CD4-positive, alpha-beta T cell treated with Interleukin-21 for 1 hour (primary cell): ENCODE measurements around the gene ATAD2B.
"Not testable (repeated sequence)": the region's sequence is repeated elsewhere in the genome, so short reads cannot be mapped to it uniquely, and the experiment has no call there.

Experiments used
- DNase-seq: peaks from one replicate; pipeline ENCODE4 v3.0.0-alpha.2; 2020

ATAD2B gene

DNA sequence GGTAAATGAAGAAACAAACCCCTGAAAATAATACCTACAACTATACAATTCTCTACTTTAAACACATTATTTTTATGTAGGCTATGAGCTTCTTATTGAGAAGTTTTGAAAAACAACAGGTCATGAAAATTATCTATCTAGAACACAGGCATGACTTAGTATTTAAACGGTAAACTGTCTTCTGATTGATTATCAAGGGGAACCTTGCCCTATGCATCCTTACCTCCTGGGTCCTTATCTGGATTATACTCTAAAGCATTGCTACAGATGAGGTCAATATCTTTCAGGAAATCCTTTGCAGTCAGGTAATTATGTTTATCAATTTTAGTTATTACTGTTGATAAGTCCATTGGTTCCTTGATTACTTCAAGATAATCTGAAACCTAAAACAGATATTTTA, 144.3 kb downstream of the ATAD2B start:
- DNase-seq: no peak

DNA sequence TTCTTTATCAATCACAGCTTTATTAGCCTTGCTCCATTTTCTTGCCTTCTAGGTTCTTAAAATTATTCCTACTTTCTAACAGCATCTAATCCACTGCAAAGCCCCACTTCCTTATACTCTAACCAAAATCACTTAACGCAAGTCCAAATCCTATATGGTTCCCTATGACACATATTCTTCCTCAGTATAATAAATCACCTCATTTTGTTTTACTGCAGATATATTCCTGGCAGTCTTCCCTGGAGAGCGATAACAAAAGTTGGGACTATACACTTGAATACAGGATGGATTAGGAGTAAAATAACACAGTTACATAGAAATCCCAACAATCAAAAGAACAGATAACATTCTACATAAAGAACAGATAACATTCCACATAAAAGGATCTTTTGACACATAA, 144.8 kb downstream of the ATAD2B start:
- DNase-seq: no peak

DNA sequence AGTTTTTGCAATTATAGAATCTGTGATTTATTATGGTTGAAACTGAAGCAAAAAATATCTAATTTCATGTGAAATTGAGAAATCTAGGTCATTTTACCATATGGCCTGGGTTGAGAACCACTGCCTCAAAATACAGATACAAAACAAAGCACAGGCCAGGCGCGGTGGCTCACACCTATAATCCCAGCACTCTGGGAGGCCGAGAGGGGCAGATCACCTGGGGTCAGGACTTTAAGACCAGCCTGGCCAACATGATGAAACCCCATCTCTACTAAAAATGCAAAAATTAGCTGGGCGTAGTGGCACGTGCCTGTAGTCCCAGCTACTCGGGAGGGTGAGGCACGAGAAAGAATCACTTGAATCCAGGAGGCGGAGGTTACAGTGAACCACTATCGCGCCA, 146.5 kb downstream of the ATAD2B start:
- not testable (repeated sequence) for DNase-seq

DNA sequence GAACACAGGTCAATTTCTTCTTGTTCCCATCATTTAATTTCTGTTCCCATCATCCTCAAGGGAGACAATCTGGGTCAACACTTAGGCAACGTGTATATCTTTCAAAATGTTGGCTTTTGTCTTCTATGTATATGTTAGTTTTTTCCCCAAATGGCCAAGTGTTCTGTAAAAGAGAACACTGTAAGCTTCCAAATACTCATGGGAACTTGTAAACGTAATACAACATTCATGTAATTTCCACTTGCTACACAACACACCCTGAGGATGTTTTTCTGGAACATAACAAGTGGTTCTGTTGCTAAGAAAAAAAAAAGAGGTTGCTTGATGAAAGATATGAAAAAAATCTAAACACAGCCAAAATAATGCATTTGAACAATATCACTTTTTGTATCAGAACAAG, 149.1 kb downstream of the ATAD2B start:
- DNase-seq: no peak

DNA sequence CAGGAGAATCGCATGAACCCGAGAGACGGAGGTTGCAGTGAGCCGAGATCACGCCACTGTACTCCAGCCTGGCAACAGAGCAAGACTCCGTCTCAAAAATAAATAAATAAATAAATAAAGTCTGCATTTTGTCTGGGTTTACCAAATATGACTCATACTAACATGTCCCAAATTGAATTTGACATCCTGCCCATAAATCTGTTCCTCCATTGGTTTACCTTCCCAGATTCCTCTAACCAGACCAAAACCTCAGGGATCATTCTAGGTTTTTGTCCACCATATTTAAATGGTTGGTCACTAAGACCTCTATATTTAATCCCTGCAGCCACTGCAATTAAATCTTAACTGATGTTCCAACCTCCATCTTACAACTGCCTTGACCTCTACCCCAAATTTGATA, 150.9 kb downstream of the ATAD2B start:
- no peak for DNase-seq

DNA sequence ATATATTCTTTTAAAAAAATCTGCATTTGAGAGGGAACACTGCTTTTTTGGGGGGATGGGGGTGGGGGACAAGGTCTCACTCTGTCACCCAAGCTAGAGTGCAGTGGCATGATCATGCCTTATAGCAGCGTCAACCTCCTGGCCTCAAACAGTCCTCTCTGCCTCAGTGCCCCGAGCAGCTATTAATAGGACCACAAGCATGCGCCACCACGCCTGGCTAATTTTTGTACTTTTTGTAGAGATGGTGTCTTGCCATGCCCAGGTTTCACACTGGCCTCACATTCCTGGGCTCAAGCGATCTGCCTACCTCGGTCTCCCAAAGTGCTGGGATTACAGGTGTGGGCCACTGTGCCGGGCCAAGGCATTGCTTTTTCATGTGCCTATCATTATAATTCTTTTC, 154.2 kb downstream of the ATAD2B start:
- DNase-seq: no peak

DNA sequence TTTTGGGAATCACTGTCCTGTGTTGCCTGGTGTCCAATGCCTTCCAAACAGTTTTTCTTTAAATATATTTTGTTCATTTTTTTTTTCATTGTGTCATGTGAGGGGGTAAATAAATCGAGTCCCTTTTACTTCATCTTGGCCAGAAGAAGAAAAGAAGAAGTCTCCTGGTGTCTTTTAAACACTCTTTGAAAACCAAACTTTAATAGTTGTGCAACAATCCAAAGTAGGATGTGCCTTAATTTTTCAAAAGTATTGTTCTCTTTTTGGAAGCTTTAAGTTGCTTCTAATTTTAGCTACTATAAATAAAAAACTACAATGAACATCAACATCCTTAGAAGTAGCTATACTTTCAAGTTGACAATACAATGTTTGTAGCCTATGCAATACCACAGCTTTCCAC, 154.9 kb downstream of the ATAD2B start:
- DNase-seq: no peak

DNA sequence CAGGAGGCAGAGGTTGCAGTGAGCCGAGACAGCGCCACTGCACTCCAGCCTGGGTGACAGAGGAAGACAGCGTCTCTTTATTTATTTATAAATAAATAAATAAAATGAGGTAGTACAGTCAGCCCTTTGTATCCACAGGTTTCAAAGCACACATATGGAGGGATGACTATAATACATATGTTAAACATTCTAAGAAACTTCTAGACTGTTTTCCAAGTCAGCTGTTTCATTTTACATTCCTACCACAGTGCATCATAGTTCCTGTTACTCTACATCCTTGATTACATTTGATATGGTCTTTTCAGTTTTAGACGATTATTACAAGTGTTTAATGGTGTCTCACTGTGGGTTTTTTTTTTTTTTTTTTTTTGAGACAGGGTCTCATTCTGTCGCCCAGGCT, 157.6 kb downstream of the ATAD2B start:
- DNase-seq: no peak

DNA sequence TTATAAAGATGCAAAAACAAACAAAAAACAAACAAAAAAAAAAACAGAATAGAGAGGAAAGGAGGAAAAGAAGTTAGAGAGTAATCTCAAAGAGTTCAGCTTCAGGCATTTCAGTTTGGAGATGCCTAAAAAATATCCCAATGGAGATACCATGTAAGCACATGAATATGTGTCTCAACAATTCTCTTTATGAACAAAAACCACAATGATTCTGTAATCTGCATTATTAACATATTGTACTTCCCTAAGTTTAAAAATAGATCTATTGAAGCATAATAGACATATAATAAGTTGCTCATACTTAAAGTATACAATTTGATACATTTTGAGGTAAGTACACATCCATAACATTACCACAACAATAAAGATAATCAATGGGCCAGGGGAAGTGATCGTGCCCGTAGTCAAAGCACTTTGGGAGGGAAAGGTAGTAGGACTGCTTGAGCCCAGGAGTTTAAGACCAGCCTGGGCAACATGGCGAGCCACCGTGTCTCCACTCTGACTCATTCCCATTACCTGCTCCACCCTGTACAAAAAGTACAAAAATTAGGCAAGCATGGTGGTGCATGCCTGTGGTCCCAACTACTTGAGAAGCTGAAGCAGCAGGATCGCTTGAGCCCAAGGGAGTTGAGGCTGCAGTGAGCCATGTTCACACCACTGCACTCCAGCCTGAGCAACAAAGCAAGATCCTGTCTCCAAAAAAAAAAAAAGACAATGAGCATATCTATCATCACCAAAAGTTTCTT, 158.9 kb downstream of the ATAD2B start:
- DNase-seq: no peak

DNA sequence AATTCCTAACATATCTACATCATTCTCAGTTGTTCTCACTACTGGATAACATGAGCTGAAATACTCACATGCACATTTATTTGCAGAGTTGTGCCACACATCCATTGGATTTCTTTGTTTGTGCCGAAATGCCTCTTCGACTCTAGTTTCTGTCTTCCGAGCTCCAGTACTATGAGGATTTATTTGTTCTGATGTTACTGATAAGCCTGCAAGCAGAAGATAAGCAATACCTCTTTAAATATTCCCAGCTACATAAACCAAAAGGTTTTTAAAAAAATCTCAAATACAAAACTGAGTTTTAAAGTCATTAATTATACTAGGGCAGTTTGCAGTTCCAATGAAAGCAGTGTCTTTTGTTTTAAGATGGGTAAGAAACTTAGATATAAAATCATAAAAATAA, 164.8 kb downstream of the ATAD2B start:
- no peak for DNase-seq

DNA sequence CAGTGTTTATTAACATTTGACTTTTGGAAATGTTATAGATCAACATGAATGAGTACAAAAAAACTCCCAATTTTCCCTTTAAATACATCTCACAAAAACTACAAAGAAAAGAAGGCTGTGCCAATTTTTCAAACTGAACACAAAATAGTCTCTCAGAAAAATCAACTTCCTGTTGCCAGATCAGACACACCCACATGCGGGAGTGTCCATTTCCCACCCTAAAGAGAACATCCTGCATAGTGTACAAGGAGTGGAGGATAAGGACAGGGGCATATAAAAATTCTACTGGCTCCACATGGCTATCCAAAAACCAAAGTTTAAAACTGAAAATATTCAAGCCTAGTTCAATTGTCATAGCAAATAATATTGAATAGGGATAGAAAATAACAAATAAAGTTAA, 165.3 kb downstream of the ATAD2B start:
- peak; percentile 1 for DNase-seq

DNA sequence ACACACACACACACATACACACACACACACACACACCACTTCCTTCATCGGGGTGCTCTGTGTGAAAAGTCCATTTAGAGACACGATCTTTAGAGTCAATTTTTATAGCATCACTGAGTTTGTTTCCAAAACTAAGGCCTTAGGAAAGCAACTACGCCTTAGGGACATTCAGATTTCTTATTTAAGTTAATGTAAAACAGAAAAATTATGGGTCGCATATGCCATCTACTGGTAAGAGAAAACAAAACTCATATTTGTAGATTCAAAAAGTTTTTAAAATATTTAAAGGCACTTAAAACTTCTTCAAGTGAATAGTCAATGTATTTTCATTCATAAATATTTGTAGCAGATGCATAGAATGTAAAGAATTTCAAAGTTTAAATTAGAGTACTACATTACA, 166.2 kb downstream of the ATAD2B start:
- DNase-seq: no peak

DNA sequence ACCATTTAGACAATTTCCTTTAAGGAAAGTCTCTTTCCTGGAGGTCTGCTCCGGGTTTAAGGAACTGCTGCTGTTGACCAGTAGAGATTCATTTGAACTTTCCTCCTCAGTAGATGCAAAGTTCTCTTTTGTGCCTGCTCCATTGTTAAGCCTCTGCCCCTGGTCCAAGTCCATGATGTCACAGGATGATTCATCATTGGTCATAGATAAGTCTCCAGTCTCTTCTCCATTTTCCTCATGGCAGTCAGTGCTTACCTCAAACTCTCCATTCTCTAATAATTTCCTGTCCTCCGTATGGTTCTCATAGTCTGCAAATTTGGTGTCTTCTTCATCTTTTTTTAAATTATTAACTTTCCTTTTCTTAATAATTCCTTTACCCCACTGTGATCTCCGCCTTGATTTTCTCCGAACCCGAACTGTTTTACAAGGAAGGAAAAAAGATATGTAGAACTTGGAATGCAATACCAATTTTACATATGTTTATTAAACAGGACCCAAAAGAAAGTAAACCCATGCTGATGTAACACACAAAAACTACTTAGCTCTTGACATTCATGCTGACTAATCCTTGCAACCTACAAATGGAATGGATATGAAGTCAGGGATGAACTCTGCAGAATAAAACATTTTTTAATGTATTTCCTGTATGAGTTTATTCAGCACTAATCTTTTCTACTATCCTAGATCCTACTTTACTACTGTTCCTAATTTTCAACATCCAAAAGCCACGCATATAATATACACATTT, 169.1 kb downstream of the ATAD2B start:
- DNase-seq: no peak

DNA sequence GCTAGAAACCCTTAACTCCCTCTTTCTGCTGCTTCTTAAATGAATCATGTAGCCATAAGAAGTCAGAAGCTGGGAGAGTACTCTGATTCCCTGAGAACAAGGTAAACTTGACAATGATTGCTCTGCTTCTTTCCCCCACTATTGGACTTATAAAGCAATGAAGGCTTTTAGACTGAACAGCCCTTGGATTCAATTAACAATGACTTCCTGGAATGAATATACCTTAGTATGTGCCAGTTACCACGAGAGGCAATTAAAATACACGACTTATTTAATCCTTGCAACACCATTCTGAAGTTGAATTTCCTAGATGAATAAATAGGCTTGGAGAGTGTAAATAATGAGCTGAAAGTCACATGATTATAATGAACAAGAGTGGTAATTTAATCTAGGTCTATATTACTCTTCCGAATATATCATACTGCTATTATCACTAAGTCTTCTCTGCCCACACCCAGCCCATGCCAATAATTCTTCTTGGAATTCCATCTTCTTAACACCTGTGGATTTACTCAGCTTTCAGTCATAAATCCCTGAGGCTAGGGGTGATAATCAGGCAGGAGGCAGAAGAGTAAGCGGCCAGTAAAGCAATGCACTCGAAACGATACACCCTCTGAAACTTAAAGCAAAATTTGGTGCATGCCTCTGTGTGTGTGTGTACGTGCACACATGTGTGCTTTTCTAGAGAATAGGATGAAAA, 170.2 kb downstream of the ATAD2B start:
- DNase-seq: no peak

DNA sequence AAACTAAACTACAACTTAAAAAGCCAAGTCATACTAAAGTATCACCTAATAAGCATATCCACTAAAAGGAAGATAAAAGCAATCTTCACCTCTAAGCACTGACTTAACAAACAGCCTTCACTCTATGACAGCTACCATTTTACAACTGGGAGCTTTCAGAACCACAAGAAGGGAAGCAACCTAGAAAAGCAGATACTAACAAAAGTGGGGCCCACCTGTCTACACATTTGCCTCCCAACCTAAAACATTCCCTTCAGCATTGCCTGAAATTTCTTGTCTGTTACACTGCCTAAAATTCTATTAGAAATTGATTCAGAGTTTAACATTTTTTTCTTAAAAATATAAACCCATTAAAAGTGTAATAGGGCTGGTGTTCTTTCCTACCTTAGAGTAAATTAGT, 172.0 kb downstream of the ATAD2B start:
- no peak for DNase-seq

DNA sequence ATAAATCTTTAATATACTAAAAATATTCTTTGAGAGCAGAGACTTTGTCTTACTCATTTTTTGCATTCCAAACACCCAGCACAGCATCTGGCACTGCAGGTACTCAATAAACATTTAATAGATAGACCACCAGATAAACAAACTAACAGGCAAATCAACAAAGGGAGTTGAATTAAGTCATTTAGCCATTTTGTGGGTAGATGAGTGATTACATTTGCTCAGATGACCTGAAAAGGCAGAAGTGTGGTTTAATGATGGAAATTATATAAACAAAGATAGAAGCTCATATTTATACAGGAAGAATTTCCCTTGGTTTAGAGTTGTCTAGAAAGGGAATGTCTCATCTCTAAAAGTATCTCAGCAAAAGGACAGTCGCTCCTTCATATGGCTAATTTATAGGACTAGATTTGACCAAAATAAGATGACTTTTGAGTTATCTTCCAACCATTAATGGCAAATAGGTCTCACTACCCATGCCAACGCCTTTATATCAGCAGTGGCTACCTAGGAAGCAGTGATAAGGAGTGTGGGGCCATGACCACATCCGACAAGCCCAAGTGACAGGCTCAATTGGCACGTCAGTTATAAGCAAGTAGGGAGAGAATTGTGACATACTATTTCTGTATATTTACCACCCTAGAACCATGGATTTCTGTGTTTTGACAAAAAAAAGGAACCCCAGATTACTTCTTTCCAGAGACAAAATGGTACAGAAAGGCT, 173.5 kb downstream of the ATAD2B start:
- no peak for DNase-seq

DNA sequence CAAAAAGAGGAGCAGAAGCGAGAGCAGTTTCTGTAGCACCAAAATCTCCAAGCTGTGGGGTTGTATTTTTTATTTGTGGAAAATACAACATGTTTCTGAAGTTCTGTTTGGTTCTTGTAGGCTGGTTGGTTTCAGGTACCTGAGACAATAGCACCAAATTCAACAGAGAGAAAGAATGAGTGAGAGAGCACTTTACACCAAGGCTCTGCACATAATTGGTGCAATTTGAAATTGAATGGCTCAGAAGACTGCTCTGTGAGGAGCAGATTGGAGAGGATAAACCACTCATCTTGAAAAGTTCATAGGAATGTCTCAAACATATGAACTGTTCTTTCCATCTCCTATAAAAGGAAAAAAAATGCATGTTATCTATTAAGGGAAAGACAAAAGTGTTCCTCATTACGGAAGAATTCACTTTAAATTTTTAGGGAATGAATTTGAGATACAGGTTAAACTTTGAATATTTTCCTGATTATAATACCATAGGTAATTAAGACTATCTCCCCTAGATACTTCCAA, 175.1 kb downstream of the ATAD2B start:
- no peak for DNase-seq

DNA sequence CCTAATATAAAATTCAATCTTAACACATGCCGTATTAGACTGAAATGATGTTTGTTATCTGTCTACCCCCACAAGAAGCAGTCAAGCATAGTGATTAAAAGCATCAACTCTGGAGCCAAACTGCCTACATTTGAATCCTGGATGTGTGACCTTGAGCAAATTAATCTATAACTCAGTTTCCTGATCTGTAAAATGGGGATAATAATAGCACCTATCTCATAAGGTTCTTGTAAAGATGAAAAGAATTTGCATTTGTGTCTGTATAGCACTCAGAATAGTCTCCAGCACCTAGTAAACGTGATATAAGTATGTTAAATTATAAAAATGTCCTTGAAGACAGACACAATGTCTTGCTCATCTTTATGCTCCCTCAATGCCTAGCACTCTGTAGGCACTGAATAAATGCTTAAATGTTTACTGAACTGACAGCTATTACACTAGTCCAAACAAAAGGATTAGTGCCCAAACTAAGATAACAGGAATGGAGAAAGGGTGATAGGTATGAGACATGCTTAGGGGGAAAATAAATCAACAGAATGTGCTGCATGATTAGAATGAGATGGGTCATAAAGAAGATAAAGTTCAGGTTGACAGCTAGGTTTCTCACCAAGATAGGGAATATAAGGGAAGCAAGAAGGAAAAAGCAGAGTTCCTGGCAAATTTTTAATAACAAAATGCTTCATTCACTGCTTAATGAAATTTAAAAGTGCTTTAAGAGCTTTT, 180.6 kb downstream of the ATAD2B start:
- DNase-seq: no peak

DNA sequence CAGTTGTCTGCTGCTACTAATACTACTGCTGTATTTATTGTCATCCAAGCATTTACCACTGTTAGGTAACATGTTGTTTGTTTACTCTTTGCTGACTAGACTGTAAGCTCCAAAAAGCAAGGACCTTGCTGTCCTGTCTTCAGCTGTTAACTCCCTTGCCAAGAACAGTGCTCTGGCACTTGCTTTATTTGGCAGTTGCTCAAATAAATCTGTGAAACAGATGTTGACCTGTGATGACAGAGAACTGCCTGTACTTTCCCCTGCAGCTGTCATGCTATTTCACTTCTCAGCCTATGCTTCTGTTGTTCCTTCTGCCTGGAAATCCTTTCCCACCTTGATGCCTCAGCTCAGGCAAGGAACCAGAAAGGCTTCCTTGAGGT, 181.2 kb downstream of the ATAD2B start:
- DNase-seq: no peak

DNA sequence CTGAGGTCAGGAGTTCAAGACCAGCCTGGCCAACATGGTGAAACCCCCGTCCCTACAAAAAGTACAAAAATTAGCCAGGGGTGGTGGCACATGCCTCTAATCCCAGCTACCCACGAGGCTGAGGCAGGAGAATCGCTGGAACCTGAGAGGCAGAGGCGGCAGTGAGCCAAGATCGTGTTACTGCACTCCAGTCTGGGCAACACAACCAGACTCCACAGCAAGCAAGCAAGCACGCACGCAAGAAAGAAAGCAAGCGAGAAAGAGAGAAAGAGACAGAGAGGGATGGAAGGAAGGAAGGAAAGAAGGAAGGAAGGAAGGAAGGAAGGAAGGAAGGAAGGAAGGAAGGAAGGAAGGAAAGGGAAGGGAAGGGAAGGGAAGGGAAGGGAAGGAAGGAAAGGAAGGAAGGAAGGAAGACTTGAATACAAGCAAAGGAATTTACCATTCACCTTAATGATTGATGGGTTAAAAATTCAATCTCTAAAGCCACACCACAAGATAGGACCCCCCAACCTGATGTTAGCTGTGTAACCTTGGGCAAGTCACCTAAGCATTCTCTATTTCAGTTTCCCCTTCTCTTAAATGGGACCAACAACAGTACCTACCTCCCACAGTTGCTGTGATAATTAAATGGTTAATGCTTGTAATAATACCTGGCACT, 181.7 kb downstream of the ATAD2B start:
- no peak for DNase-seq

DNA sequence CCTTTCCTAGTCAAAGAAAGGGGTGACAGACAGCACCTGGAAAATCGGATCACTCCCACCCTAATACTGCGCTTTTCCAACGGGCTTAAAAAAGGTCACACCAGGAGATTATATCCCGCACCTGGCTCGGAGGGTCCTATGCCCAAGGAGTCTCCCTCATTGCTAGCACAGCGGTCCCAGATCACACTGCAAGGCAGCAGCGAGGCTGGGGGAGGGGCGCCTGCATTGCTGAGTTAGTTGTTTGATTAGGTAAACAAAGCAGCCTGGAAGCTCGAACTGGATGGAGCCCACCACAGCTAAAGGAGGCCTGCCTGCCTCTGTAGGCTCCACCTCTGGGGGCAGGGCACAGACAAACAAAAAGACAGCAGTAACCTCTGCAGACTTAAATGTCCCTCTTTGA, 190.1 kb downstream of the ATAD2B start:
- DNase-seq: not testable (repeated sequence)

DNA sequence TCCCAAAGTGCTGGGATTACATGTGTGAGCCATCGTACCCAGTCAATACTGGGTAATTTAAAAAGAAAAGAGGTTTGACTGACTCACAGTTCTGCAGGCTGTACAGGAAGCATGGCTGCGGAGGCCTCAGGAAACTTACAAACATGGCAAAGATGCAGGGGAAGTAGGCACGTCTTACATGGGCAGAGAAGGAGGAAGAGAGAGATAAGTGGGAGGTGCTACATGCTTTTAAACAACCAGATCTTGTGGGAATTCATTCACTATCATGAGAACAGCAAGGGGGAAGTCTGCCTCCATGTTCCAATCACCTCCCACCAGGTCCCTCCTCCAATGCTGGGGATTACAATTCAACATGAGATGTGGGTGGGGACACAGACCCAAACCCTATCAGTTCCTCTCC, 192.5 kb downstream of the ATAD2B start:
- DNase-seq: no peak
